Karpas-422 (cell line): Measurements from ENCODE around the gene SNTB2. TPM values are rescaled to one million over a fixed set of nuclear protein-coding genes. Genes with fewer than 3 reads are reported as not detected.
"Not testable (repeated sequence)": the region's sequence is repeated elsewhere in the genome, so short reads cannot be mapped to it uniquely, and the experiment has no call there.

Source experiments
- DNase-seq: peaks from one replicate; pipeline ENCODE4 v3.0.0-alpha.2; 2015
- H2AFZ ChIP-seq: fragments of 200-600 bp; sonication (generic); 2 replicates; pipeline ENCODE4 v1.6.1; 2014; ENCODE audit warnings: antibody characterized with exemption, low read length, mixed read lengths
- H3K27ac ChIP-seq: fragments of 200-600 bp; sonication (generic); 2 replicates; pipeline ENCODE4 v1.5.1; 2014; ENCODE audit warnings: mild to moderate bottlenecking, low read length, moderate library complexity
- H3K27me3 ChIP-seq: fragments of 200-600 bp; sonication (generic); 2 replicates; pipeline ENCODE4 v1.6.1; 2014; ENCODE audit warnings: low read length, mixed read lengths
- H3K36me3 ChIP-seq: fragments of 200-600 bp; sonication (generic); 2 replicates; pipeline ENCODE4 v1.6.1; 2014; ENCODE audit warnings: low read length, mixed read lengths; ENCODE audit not compliant: insufficient read depth
- H3K4me1 ChIP-seq: fragments of 200-600 bp; sonication (generic); 2 replicates; pipeline ENCODE4 v1.6.1; 2014; ENCODE audit warnings: mild to moderate bottlenecking, low read length, mixed read lengths
- H3K4me2 ChIP-seq: fragments of 200-600 bp; sonication (generic); 2 replicates; pipeline ENCODE4 v1.6.1; 2014; ENCODE audit warnings: low read length, low read depth, mild to moderate bottlenecking; ENCODE audit not compliant: poor library complexity, severe bottlenecking
- H3K4me3 ChIP-seq: fragments of 200-600 bp; sonication (generic); 2 replicates; pipeline ENCODE4 v1.5.1; 2014; ENCODE audit warnings: mild to moderate bottlenecking, antibody characterized with exemption, low read length, mixed read lengths
- H3K79me2 ChIP-seq: fragments of 200-600 bp; sonication (generic); 2 replicates; pipeline ENCODE4 v1.6.1; 2014; ENCODE audit warnings: mild to moderate bottlenecking, low read length, mixed read lengths
- H3K9ac ChIP-seq: fragments of 200-600 bp; sonication (generic); 2 replicates; pipeline ENCODE4 v1.6.0; 2014; ENCODE audit warnings: low read length
- H3K9me2 ChIP-seq: fragments of 200-600 bp; sonication (generic), shearing (Covaris generic); replicated peaks from 2 replicates; pipeline ENCODE4 v1.6.0; 2014; ENCODE audit warnings: mild to moderate bottlenecking, low read length, moderate library complexity; ENCODE audit not compliant: insufficient read depth
- H3K9me3 ChIP-seq: fragments of 300-700, 200-600 bp; sonication (generic); 2 replicates; pipeline ENCODE4 v1.6.1; 2014; ENCODE audit warnings: low read length, mixed read lengths
- H4K20me1 ChIP-seq: fragments of 200-600 bp; sonication (generic); 2 replicates; pipeline ENCODE4 v1.6.1; 2014; ENCODE audit warnings: mild to moderate bottlenecking, antibody characterized with exemption, low read length, low read depth; ENCODE audit not compliant: insufficient read depth
- total RNA-seq: library from RNA; depleted of rRNA; stranded (reverse); fragments of >200 nt; shearing (Covaris generic); gene quantifications from 2 replicates; pipeline ENCODE4 v1.2.3, GENCODE V29; 2014; ENCODE audit warnings: low replicate concordance

Gene SNTB2
- total RNA-seq, 1 experiment from 2014 or later = 17.7 TPM

GRCh38 chr16:69244336-69244735 is 57.4 kb downstream of the SNTB2 start:
- Histone ChIP-seq H3K9me3 (no peaks in the 10 kb centered on the region), H3K4me3 (no peak overlapping the region), H3K4me1 (peaks cover 3% of the 10 kb centered on the region), H3K4me2 (no peak overlapping the region), H3K27ac (no peak overlapping the region), H3K36me3 (peaks cover 13% of the 10 kb centered on the region; the same call in 1 of the 2 replicates), H3K9me2 (no peaks in the 10 kb centered on the region), H3K79me2 (peaks cover 72% of the 10 kb centered on the region), H3K27me3 (no peaks in the 10 kb centered on the region), H3K9ac (no peak overlapping the region), H2AFZ (no peak overlapping the region), H4K20me1 (no peaks in the 10 kb centered on the region)
- no peak for DNase-seq

- Histone ChIP-seq H3K27me3 (no peaks in the 10 kb centered on the region), H3K4me3 (no peak overlapping the region), H3K9ac (no peak overlapping the region), H3K4me2 (no peak overlapping the region), H3K27ac (no peak overlapping the region), H2AFZ (no peak overlapping the region), H3K36me3 (peaks cover 13% of the 10 kb centered on the region; the same call in 1 of the 2 replicates), H3K9me3 (no peaks in the 10 kb centered on the region), H3K4me1 (peaks cover 12% of the 10 kb centered on the region), H3K9me2 (no peaks in the 10 kb centered on the region), H3K79me2 (peaks cover 70% of the 10 kb centered on the region), H4K20me1 (no peaks in the 10 kb centered on the region)
- DNase-seq = no peak
Observed at GRCh38 chr16:69250081-69250480, 63.1 kb downstream of the SNTB2 start.

GRCh38 chr16:69253870-69254341 is 66.9 kb downstream of the SNTB2 start:
- Histone ChIP-seq H2AFZ (no peak overlapping the region), H3K79me2 (peaks cover 74% of the 10 kb centered on the region), H3K4me1 (peaks cover 17% of the 10 kb centered on the region), H3K9ac (no peak overlapping the region), H4K20me1 (no peaks in the 10 kb centered on the region), H3K27ac (no peak overlapping the region), H3K4me3 (no peak overlapping the region), H3K9me3 (no peaks in the 10 kb centered on the region), H3K36me3 (no peaks in the 10 kb centered on the region; the same call in 1 of the 2 replicates), H3K4me2 (no peak overlapping the region), H3K9me2 (no peaks in the 10 kb centered on the region), H3K27me3 (no peaks in the 10 kb centered on the region)
- no peak for DNase-seq

- H3K9me2 ChIP-seq, H3K9me3 ChIP-seq, H3K4me2 ChIP-seq, H3K27ac ChIP-seq, DNase-seq, H4K20me1 ChIP-seq, H2AFZ ChIP-seq, H3K4me1 ChIP-seq, H3K4me3 ChIP-seq, H3K9ac ChIP-seq, H3K27me3 ChIP-seq: not testable (repeated sequence)
- H3K36me3 ChIP-seq = peaks cover 23% of the 10 kb centered on the region; the same call in 1 of the 2 replicates
- H3K79me2 ChIP-seq = peaks cover 68% of the 10 kb centered on the region
Observed at GRCh38 chr16:69259428-69259764, 72.4 kb downstream of the SNTB2 start.

- no peaks in the 10 kb centered on the region for H3K9me2 ChIP-seq
- no peaks in the 10 kb centered on the region for H3K27me3 ChIP-seq
- no peak overlapping the region for H3K27ac ChIP-seq
- no peak overlapping the region for H3K9ac ChIP-seq
- peaks cover 66% of the 10 kb centered on the region for H3K79me2 ChIP-seq
- H2AFZ ChIP-seq = no peak overlapping the region
- no peaks in the 10 kb centered on the region for H3K9me3 ChIP-seq
- H3K4me2 ChIP-seq = no peak overlapping the region
- peaks cover 5% of the 10 kb centered on the region; the same call in 1 of the 2 replicates for H3K4me1 ChIP-seq
- H3K4me3 ChIP-seq = no peak overlapping the region
- H4K20me1 ChIP-seq = no peaks in the 10 kb centered on the region
- H3K36me3 ChIP-seq = peaks cover 23% of the 10 kb centered on the region; the same call in 1 of the 2 replicates
- DNase-seq = no peak
Observed at GRCh38 chr16:69260019-69260418, 73.1 kb downstream of the SNTB2 start.

- Histone ChIP-seq H3K4me1 (peaks cover 5% of the 10 kb centered on the region; the same call in 1 of the 2 replicates), H4K20me1 (no peaks in the 10 kb centered on the region), H3K9me3 (no peaks in the 10 kb centered on the region), H3K27ac (no peak overlapping the region), H3K79me2 (peaks cover 67% of the 10 kb centered on the region), H3K4me2 (no peak overlapping the region), H2AFZ (no peak overlapping the region), H3K9ac (no peak overlapping the region), H3K9me2 (no peaks in the 10 kb centered on the region), H3K4me3 (no peak overlapping the region), H3K27me3 (no peaks in the 10 kb centered on the region), H3K36me3 (peaks cover 23% of the 10 kb centered on the region; the same call in 1 of the 2 replicates)
- no peak for DNase-seq
Observed at GRCh38 chr16:69260506-69260905, 73.5 kb downstream of the SNTB2 start.

- H3K4me2 ChIP-seq = no peak overlapping the region
- H4K20me1 ChIP-seq = no peaks in the 10 kb centered on the region
- H3K27ac ChIP-seq = no peak overlapping the region
- H3K9me2 ChIP-seq = no peaks in the 10 kb centered on the region
- H3K4me3 ChIP-seq = no peak overlapping the region
- no peaks in the 10 kb centered on the region for H3K9me3 ChIP-seq
- H3K4me1 ChIP-seq = no peaks in the 10 kb centered on the region
- peaks cover 29% of the 10 kb centered on the region for H3K36me3 ChIP-seq
- H2AFZ ChIP-seq = no peak overlapping the region
- peaks cover 44% of the 10 kb centered on the region for H3K79me2 ChIP-seq
- H3K27me3 ChIP-seq = no peaks in the 10 kb centered on the region
- no peak overlapping the region for H3K9ac ChIP-seq
- no peak for DNase-seq
Observed at GRCh38 chr16:69266334-69267063, 79.5 kb downstream of the SNTB2 start.

- Histone ChIP-seq H4K20me1 (no peaks in the 10 kb centered on the region), H3K4me3 (no peak overlapping the region), H3K9me2 (no peaks in the 10 kb centered on the region), H3K27ac (no peak overlapping the region), H3K4me1 (no peaks in the 10 kb centered on the region), H3K4me2 (no peak overlapping the region), H3K36me3 (peaks cover 22% of the 10 kb centered on the region), H3K9ac (no peak overlapping the region), H2AFZ (no peak overlapping the region), H3K9me3 (no peaks in the 10 kb centered on the region), H3K79me2 (peaks cover 35% of the 10 kb centered on the region), H3K27me3 (no peaks in the 10 kb centered on the region)
- DNase-seq = no peak
Observed at GRCh38 chr16:69267633-69268032, 80.7 kb downstream of the SNTB2 start.
